Lung (tissue), 12 donors: Measurements from ENCODE around the gene OTX1. TPM values are rescaled to one million over a fixed set of nuclear protein-coding genes. Genes with fewer than 3 reads are reported as not detected.

Experiments used
- ATAC-seq: fragments of 200-7000 bp; cut with Tn5 transposase; one replicate; pipeline ENCODE4 v1.9.1; 2020; ENCODE audit warnings: moderate number of reproducible peaks; ENCODE audit not compliant: insufficient read depth, low FRiP score
- DNase-seq, 3 donors: peaks; one replicate each; pipeline ENCODE4 v3.0.0-alpha.2; 2013 to 2017
- H3K27ac ChIP-seq, 2 donors: one replicate each; pipeline ENCODE4 v1.5.1; 2013; ENCODE audit warnings: mild to moderate bottlenecking in 2 of 2, moderate library complexity in 2 of 2, control low read depth in 1 of 2, inconsistent platforms in 1 of 2, low read depth in 1 of 2, low read length in 1 of 2
- H3K27me3 ChIP-seq, 3 donors: one replicate each; pipeline ENCODE4 v1.5.1; 2013; ENCODE audit warnings: low read length in 2 of 3; ENCODE audit not compliant: control insufficient read depth in 3 of 3, insufficient read depth in 3 of 3
- H3K36me3 ChIP-seq, 4 donors: one replicate each; pipeline ENCODE4 v1.5.1; 2013; ENCODE audit warnings: low read length in 4 of 4, mild to moderate bottlenecking in 1 of 4, moderate library complexity in 1 of 4; ENCODE audit not compliant: control insufficient read depth in 4 of 4, insufficient read depth in 4 of 4
- H3K4me1 ChIP-seq, 5 donors: one replicate each; pipeline ENCODE4 v1.5.1; 2013; ENCODE audit warnings: low read length in 5 of 5, mild to moderate bottlenecking in 2 of 5, moderate library complexity in 1 of 5; ENCODE audit not compliant: control insufficient read depth in 5 of 5, insufficient read depth in 5 of 5
- H3K4me3 ChIP-seq: one replicate; pipeline ENCODE4 v1.5.1; 2013; ENCODE audit warnings: mild to moderate bottlenecking, control low read depth, moderate library complexity
- H3K9ac ChIP-seq, 2 donors: one replicate each; pipeline ENCODE4 v1.5.1; 2013; ENCODE audit warnings: low read length in 2 of 2, control low read depth in 1 of 2; ENCODE audit not compliant: insufficient read depth in 1 of 2
- H3K9me3 ChIP-seq, 4 donors: one replicate each; pipeline ENCODE4 v1.5.1; 2013; ENCODE audit warnings: low read length in 3 of 4, mild to moderate bottlenecking in 1 of 4, moderate library complexity in 1 of 4; ENCODE audit not compliant: control insufficient read depth in 4 of 4, insufficient read depth in 3 of 4
- WGBS, 2 donors: extraction: QIAGEN DNeasy Blood & Tissue Kit; methylation state at CpG; one replicate each; pipeline ENCODE4 v1.1.7; 2013; 5-methylcytosine and 5-hydroxymethylcytosine counted together
- polyA plus RNA-seq, 2 donors: library from polyadenylated mRNA; stranded (reverse); fragments of 200-250 nt; gene quantifications; one replicate each; pipeline ENCODE4 v1.2.1, GENCODE V29; 2013
- total RNA-seq, 2 donors: library from RNA; depleted of rRNA in 1 of 2; stranded (reverse); fragments of >200 nt in 1 of 2; gene quantifications; one replicate each; pipeline ENCODE4 v1.2.1, GENCODE V29; 2014 to 2021
- TF ChIP-seq, protein P1 (sequence below): IDR thresholded peaks from 2 replicates; pipeline ENCODE4 v1.5.1; 2012; ENCODE audit warnings: mild to moderate bottlenecking; ENCODE audit errors: control extremely low read depth, extremely low read depth
- donor health status: control.
- donor health status: control.
- donor health status: Bipolar disorder and iron deficiency.
- donor health status: healthy.
- donor health status: DM: yes; HTN: yes; CAD: no.

Gene OTX1
- total and polyA plus RNA-seq, 4 donors, result 0.11 to 1.0 (median 0.34) TPM

DNA sequence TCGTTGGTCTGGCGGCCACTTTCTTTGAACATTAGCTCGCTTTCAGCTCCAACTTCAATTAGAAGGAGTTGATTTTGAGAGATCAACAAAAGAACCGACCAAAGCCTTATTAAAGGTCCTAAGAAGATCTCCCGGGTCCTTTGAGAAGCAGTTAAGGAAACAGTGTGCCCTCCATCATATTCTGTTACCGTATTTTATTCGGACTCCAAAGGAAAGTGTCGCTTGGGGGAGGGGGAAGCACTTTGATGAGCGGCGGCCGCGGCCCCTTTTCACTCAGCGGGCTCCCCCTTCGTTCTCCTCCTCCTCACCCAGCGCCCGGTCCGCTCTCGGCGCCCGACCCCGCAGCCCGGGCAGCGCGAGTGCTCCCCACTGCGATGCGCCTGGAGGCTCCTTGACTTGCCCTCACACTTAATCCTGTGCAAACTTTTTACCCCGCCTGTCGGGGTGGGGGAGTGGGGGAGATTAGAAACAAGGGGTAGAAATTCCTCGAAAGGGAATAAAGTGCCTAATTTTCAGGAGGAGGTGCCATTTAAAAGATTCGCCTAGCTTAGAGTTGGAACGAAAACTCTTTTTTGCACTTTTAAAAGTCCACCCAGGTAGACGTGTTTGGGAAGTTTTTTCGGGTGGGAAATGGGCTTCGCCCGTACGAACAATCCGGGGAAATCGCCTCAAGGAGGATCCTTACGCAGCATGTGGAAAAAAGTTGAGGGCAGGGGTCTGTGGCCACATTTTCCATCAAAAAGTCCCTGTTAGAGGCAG lies 1.2 kb upstream of the OTX1 start:
- TF ChIP-seq, protein P1, sequence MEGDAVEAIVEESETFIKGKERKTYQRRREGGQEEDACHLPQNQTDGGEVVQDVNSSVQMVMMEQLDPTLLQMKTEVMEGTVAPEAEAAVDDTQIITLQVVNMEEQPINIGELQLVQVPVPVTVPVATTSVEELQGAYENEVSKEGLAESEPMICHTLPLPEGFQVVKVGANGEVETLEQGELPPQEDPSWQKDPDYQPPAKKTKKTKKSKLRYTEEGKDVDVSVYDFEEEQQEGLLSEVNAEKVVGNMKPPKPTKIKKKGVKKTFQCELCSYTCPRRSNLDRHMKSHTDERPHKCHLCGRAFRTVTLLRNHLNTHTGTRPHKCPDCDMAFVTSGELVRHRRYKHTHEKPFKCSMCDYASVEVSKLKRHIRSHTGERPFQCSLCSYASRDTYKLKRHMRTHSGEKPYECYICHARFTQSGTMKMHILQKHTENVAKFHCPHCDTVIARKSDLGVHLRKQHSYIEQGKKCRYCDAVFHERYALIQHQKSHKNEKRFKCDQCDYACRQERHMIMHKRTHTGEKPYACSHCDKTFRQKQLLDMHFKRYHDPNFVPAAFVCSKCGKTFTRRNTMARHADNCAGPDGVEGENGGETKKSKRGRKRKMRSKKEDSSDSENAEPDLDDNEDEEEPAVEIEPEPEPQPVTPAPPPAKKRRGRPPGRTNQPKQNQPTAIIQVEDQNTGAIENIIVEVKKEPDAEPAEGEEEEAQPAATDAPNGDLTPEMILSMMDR, result no peak
- ATAC-seq (no peak), DNase-seq (peak in 2 of 3 donors; percentile 49 to 64)
- Histone ChIP-seq H3K9ac (no peak overlapping the region), H3K4me1 (peaks cover 4 to 38% (median 8%) of the 10 kb centered on the region in 5 donors), H3K4me3 (no peak overlapping the region), H3K36me3 (peaks cover 0 to 4% (median 1%) of the 10 kb centered on the region in 4 donors), H3K27ac (no peak overlapping the region), H3K27me3 (peaks cover 35 to 93% (median 75%) of the 10 kb centered on the region in 3 donors), H3K9me3 (peaks cover 0 to 31% (median 0%) of the 10 kb centered on the region in 4 donors)
- 5 to 10% methylated on average over 38 to 39 of the region's 39 CpGs for WGBS, 2 donors

DNA sequence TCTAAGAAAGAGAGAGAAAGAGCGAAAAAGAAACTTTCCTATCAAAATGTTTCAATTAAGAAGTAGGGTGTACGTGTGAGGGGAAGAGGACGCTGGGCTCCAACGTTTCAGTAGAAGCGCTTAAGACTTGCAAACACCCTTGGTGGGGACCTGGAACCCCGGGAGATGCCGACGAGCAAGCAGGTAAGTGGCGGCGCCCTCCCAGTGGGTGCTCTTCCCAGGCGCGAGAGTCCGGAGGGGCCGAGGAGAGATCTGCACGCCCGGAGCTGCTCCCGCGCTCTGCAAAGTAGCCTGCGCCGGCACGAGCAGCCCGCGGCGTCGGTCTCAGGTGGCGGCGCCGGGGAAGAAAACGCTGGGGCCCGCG lies 678 bp upstream of the OTX1 start:
- Histone ChIP-seq H3K27me3 (peaks cover 35 to 93% (median 77%) of the 10 kb centered on the region in 3 donors), H3K9me3 (peaks cover 0 to 34% (median 0%) of the 10 kb centered on the region in 4 donors)
- peak; percentile 7 for ATAC-seq

DNA sequence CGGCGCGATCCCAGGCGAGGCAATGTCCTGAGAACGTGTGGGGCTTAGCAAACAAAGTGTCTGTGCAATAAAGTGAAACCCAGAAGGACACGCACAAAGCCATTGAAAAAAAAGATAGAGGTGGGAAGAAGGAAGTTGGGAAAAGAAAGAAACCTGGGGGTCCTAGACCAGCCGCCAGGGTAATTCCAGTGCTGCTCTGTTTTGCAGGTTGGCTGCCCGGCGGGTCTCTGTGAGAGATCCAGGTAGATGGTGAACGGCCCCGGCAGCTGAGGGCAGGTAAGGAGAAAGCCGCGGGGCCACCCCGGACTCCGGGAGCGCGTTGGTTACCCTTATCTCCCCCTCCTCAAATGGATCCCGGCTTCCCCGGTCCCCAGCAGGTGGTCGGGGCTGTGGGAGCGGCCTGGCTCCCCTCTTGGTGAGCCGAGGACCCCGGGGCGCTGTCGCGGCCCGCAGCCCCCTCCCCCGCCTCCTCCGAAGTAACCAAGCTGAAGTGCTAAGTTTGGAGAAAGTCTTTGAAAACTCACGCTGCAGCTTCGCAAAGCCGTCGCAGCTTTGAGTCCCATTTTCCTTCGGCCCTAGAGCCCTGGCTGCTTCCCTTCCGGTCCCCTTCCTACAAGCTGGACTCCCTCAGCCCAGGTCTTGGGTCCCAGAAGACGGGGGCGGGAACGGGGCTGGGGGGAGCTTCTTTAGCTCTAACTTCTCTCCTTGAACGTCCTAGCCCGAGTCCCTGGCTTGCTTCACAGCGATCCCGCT lies 588 bp downstream of the OTX1 start:
- no peak for ATAC-seq

More for the DNA sequence above, 678 bp upstream of the OTX1 start:
- WGBS, 2 donors, result 1 to 2% methylated on average over 31 of the region's 31 CpGs
- TF ChIP-seq, protein P1, result no peak
- H3K27ac ChIP-seq, result no peak overlapping the region
- DNase-seq, result no peak
- no peak overlapping the region for H3K4me3 ChIP-seq
- peaks cover 0 to 4% (median 1%) of the 10 kb centered on the region in 4 donors for H3K36me3 ChIP-seq
- H3K4me1 ChIP-seq, result peaks cover 4 to 40% (median 8%) of the 10 kb centered on the region in 5 donors
- H3K9ac ChIP-seq, result no peak overlapping the region

More for the DNA sequence above, 588 bp downstream of the OTX1 start:
- Histone ChIP-seq H3K4me3 (peak overlapping the region; percentile 45), H3K4me1 (peaks cover 5 to 51% (median 16%) of the 10 kb centered on the region in 5 donors), H3K27me3 (peaks cover 38 to 94% (median 84%) of the 10 kb centered on the region in 3 donors), H3K36me3 (no peaks in the 10 kb centered on the region), H3K9ac (no peak overlapping the region), H3K27ac (no peak overlapping the region), H3K9me3 (peaks cover 0 to 44% (median 0%) of the 10 kb centered on the region in 4 donors)
- DNase-seq, result peak in 1 of 3 donors; percentile 24
- TF ChIP-seq, protein P1, result no peak
- 2 to 5% methylated on average over 42 of the region's 42 CpGs for WGBS, 2 donors
